Tibial nerve (tissue), 4 donors: ENCODE measurements around the gene MEPE.

ENCODE experiments used
- EP300 ChIP-seq, 2 donors: sonication (generic); formaldehyde crosslinking; IDR thresholded peaks; one replicate each; pipeline ENCODE4 v1.6.1; 2017; ENCODE audit warnings: antibody characterized with exemption in 2 of 2, mild to moderate bottlenecking in 1 of 2
- POLR2A ChIP-seq, 2 donors: fragments of 450-650 bp; IDR thresholded peaks; one replicate each; pipeline ENCODE4 v1.6.1; 2017; ENCODE audit warnings: antibody characterized with exemption in 2 of 2, mild to moderate bottlenecking in 2 of 2, moderate library complexity in 2 of 2
- TF ChIP-seq, protein P1 (sequence below), 5 experiments: fragments of 200-600 bp in 3 of 5; fragments of 450-650 bp in 2 of 5; sonication (generic) in 3 of 5; IDR thresholded peaks; one replicate each; pipeline ENCODE4 v1.5.1; 2016 to 2019; ENCODE audit warnings: antibody characterized with exemption in 5 of 5, mild to moderate bottlenecking in 3 of 5, moderate library complexity in 2 of 5

DNA sequence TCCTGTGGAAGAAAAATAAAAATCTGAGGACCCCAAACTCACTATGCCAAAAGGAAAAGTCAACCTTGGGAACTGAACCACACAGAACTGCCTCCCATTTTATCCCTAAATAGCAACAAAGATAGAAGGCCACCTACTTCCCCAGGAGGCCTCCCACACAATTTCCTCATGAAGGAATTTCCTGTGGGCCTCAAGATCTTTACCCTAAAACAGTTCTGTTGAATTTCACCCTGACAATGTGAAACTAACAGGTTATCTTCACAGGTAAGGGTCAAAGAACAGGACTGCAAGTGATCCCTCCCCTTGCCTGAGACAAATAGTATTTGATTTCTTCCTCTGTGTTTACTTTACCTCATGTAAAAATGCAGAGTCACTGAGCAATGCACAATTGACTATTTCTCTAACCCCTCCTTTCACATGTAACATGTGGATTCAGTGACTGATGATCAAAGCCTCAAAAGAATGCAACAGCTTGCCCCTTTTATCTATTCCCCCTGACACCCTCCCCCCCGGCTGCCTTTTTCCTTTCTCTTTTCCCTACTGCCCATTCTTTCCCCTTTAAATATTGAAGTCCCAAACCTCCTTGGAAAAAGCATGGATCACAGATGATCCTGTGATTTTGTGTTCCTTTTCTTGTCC lies 33.3 kb downstream of the MEPE start:
- TF ChIP-seq, protein P1, sequence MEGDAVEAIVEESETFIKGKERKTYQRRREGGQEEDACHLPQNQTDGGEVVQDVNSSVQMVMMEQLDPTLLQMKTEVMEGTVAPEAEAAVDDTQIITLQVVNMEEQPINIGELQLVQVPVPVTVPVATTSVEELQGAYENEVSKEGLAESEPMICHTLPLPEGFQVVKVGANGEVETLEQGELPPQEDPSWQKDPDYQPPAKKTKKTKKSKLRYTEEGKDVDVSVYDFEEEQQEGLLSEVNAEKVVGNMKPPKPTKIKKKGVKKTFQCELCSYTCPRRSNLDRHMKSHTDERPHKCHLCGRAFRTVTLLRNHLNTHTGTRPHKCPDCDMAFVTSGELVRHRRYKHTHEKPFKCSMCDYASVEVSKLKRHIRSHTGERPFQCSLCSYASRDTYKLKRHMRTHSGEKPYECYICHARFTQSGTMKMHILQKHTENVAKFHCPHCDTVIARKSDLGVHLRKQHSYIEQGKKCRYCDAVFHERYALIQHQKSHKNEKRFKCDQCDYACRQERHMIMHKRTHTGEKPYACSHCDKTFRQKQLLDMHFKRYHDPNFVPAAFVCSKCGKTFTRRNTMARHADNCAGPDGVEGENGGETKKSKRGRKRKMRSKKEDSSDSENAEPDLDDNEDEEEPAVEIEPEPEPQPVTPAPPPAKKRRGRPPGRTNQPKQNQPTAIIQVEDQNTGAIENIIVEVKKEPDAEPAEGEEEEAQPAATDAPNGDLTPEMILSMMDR (IDR thresholded peaks at IDR 0.05), result no peak
- TF ChIP-seq POLR2A (IDR thresholded peaks at IDR 0.05), result no peak
- TF ChIP-seq EP300 (IDR thresholded peaks at IDR 0.05), result no peak
